Small intestine (tissue), 7 donors: Measurements from ENCODE around the gene C14orf93. TPM values are rescaled to one million over a fixed set of nuclear protein-coding genes. Genes with fewer than 3 reads are reported as not detected.

Experiments used
- DNase-seq, 2 donors: peaks; one replicate each; pipeline versions ENCODE4 v3.0.0 to v3.0.0-alpha.2; 2013
- FAIRE-seq: peaks from 2 replicates; lab custom pipeline; 2012; peaks lifted over from hg19 to GRCh38; lab: Jason Lieb, UNC
- H3K27ac ChIP-seq, 3 donors: one replicate each; pipeline ENCODE4 v1.5.1; 2013; ENCODE audit warnings: low read length in 2 of 3, mild to moderate bottlenecking in 2 of 3, control low read depth in 1 of 3, inconsistent platforms in 1 of 3, low read depth in 1 of 3, moderate library complexity in 1 of 3
- H3K27me3 ChIP-seq, 3 donors: one replicate each; pipeline ENCODE4 v1.6.1; 2013; ENCODE audit warnings: low read length in 3 of 3, inconsistent platforms in 1 of 3; ENCODE audit not compliant: control insufficient read depth in 3 of 3, insufficient read depth in 3 of 3
- H3K36me3 ChIP-seq, 3 donors: one replicate each; pipeline ENCODE4 v1.6.1; 2013; ENCODE audit warnings: low read length in 3 of 3, inconsistent platforms in 1 of 3, low read depth in 1 of 3, mild to moderate bottlenecking in 1 of 3, moderate library complexity in 1 of 3; ENCODE audit not compliant: control insufficient read depth in 3 of 3, insufficient read depth in 2 of 3
- H3K4me1 ChIP-seq, 3 donors: one replicate each; pipeline ENCODE4 v1.6.1; 2013; ENCODE audit warnings: low read length in 2 of 3, inconsistent platforms in 1 of 3, low read depth in 1 of 3, mild to moderate bottlenecking in 1 of 3, moderate library complexity in 1 of 3; ENCODE audit not compliant: control insufficient read depth in 3 of 3, insufficient read depth in 2 of 3
- H3K4me3 ChIP-seq, 3 donors: one replicate each; pipeline ENCODE4 v1.5.1; 2013; ENCODE audit warnings: low read length in 3 of 3, control low read depth in 1 of 3, inconsistent platforms in 1 of 3, low read depth in 1 of 3, mild to moderate bottlenecking in 1 of 3, moderate library complexity in 1 of 3
- H3K9me3 ChIP-seq, 2 donors: one replicate each; pipeline ENCODE4 v1.6.1; 2013; ENCODE audit warnings: low read depth in 1 of 2, low read length in 1 of 2; ENCODE audit not compliant: control insufficient read depth in 2 of 2, insufficient read depth in 1 of 2
- WGBS, 3 donors: extraction: QIAGEN DNeasy Blood & Tissue Kit; methylation state at CpG; one replicate each; pipeline ENCODE4 v1.1.7; 2013; 5-methylcytosine and 5-hydroxymethylcytosine counted together
- polyA plus RNA-seq, 4 donors: library from polyadenylated mRNA; stranded (reverse) in 3 of 4; unstranded in 1 of 4; fragments of 200-250 nt in 3 of 4; fragments of 120-200 nt in 1 of 4; gene quantifications; one replicate each; pipeline versions ENCODE4 v1.2.1 to v1.2.3, GENCODE V29; 2013
- donor health status: healthy with polysubstance abuse.
- donor health status: control.
- donor health status: control.
- donor health status: Bipolar disorder and iron deficiency.
- donor health status: healthy.

Gene C14orf93
- polyA plus RNA-seq, 4 donors: 4.9 to 17.0 (median 7.9) TPM

- FAIRE-seq (no peak), DNase-seq (no peak)
- 96 to 97% (median 96%) methylated on average over 12 of the region's 12 CpGs for WGBS, 3 donors
- Histone ChIP-seq H3K36me3 (peaks cover 0 to 29% (median 7%) of the 10 kb centered on the region in 3 donors), H3K9me3 (no peaks in the 10 kb centered on the region), H3K27me3 (no peaks in the 10 kb centered on the region), H3K4me3 (no peak overlapping the region), H3K27ac (no peak overlapping the region), H3K4me1 (peaks cover 0 to 13% (median 2%) of the 10 kb centered on the region in 3 donors)
These were observed 45.2 kb upstream of the C14orf93 start for GRCh38 chr14:23055147-23055550.

DNA sequence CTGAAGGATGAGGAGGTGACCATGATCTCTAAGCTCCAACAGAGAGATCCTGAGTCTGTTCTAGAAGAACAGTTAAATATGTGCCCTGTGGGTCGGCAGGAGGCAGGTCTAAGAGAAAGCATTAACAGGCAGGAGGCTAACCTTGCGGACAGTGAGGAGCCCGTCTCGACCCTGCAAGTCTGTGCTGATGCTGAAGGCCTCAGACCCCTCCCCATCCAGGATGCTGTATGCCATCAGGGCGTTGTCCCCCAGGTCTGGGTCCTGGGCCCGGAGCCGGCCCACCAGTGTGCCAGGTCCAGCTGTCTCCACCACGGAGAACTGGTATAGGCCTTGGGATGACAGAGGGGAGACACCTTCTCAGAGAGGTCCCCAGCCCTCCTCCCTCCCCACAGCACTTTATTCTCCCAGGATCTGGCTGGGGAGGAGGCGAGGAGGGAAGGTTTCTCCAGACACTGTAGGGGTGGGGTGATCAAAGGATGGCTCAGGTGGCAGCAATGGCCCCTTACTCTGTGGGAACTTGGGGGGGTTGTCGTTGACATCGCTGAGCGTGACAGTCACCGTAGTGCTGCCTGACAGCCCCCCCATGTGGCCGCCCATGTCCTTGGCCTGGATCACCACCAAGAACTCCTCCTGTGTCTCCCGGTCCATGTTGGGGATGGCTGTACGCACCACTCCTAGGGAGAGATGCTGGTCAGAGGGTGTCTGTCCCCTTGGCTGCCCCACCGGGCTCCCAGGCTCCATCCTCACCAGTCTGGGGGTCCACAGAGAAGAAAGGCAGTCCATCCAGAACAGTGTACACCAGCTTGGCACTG, 44.3 kb upstream of the C14orf93 start:
- Histone ChIP-seq H3K4me1 (peaks cover 0 to 13% (median 2%) of the 10 kb centered on the region in 3 donors), H3K9me3 (no peaks in the 10 kb centered on the region), H3K36me3 (peaks cover 0 to 25% (median 6%) of the 10 kb centered on the region in 3 donors), H3K27me3 (no peaks in the 10 kb centered on the region), H3K4me3 (no peak overlapping the region), H3K27ac (no peak overlapping the region)
- DNase-seq (no peak), FAIRE-seq (no peak)
- WGBS, 3 donors: 78 to 84% (median 80%) methylated on average over 17 of the region's 17 CpGs

GRCh38 chr14:23053426-23053825, 43.5 kb upstream of the C14orf93 start:
- H3K36me3 ChIP-seq: peaks cover 0 to 19% (median 0%) of the 10 kb centered on the region in 3 donors
- no peak overlapping the region for H3K27ac ChIP-seq
- H3K4me1 ChIP-seq: peaks cover 0 to 13% (median 2%) of the 10 kb centered on the region in 3 donors
- H3K9me3 ChIP-seq: no peaks in the 10 kb centered on the region
- DNase-seq (no peak), FAIRE-seq (no peak)
- WGBS, 3 donors: 93 to 98% (median 96%) methylated on average over 10 of the region's 10 CpGs
- no peaks in the 10 kb centered on the region for H3K27me3 ChIP-seq
- no peak overlapping the region for H3K4me3 ChIP-seq

DNA sequence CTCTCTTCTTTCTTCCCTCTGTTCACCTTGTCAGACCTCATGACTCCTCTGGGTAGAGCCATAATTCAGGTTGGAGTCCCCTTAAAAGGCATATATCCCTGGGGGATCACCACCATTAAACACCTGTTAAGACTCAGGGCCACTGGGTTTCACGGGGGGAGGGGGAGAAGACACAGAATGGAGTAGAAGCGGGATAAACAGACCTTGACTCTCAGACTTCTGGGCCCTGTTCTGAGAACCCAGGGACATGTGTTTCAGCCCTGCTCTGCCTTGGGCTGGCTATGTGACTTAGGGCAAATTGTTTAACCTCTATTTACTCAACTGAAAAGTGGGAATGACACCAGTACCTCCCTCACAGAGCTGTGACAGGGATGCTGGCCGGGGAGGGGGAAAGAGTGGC, 42.7 kb upstream of the C14orf93 start:
- FAIRE-seq (no peak), DNase-seq (no peak)
- Histone ChIP-seq H3K27me3 (no peaks in the 10 kb centered on the region), H3K36me3 (peaks cover 0 to 17% (median 0%) of the 10 kb centered on the region in 3 donors), H3K9me3 (no peaks in the 10 kb centered on the region), H3K27ac (no peak overlapping the region), H3K4me1 (peaks cover 0 to 10% (median 2%) of the 10 kb centered on the region in 3 donors), H3K4me3 (no peak overlapping the region)
- 81 to 86% (median 83%) methylated on average over 3 of the region's 3 CpGs for WGBS, 3 donors

- Histone ChIP-seq H3K9me3 (no peaks in the 10 kb centered on the region), H3K27me3 (no peaks in the 10 kb centered on the region), H3K36me3 (peaks cover 0 to 17% (median 0%) of the 10 kb centered on the region in 3 donors), H3K4me3 (no peak overlapping the region), H3K27ac (no peak overlapping the region), H3K4me1 (peaks cover 0 to 10% (median 2%) of the 10 kb centered on the region in 3 donors)
- DNase-seq: no peak
- FAIRE-seq: no peak
- WGBS, 3 donors: 70 to 80% (median 71%) methylated on average over 13 to 14 of the region's 14 CpGs
These were observed 42.3 kb upstream of the C14orf93 start for GRCh38 chr14:23052182-23052623.

GRCh38 chr14:23051141-23052057, 41.5 kb upstream of the C14orf93 start:
- FAIRE-seq (no peak), DNase-seq (no peak)
- Histone ChIP-seq H3K4me3 (no peak overlapping the region), H3K36me3 (peaks cover 0 to 17% (median 0%) of the 10 kb centered on the region in 3 donors), H3K27ac (no peak overlapping the region), H3K9me3 (no peaks in the 10 kb centered on the region), H3K27me3 (no peaks in the 10 kb centered on the region), H3K4me1 (peaks cover 0 to 2% (median 0%) of the 10 kb centered on the region in 3 donors)
- WGBS, 3 donors: 79 to 82% (median 82%) methylated on average over 5 of the region's 5 CpGs

- DNase-seq: no peak
- Histone ChIP-seq H3K4me1 (no peaks in the 10 kb centered on the region), H3K4me3 (no peak overlapping the region), H3K27ac (no peak overlapping the region), H3K27me3 (no peaks in the 10 kb centered on the region), H3K36me3 (peaks cover 0 to 12% (median 0%) of the 10 kb centered on the region in 3 donors), H3K9me3 (no peaks in the 10 kb centered on the region)
- 90 to 98% (median 96%) methylated on average over 9 of the region's 9 CpGs for WGBS, 3 donors
- FAIRE-seq: no peak
These were observed 39.1 kb upstream of the C14orf93 start for GRCh38 chr14:23049011-23049410.
